Activated CD8-positive, alpha-beta memory T cell treated with anti-CD3 and anti-CD28 coated beads, Interleukin-2, amount 50 U/mL, for 1 hour (primary cell): ENCODE results near the gene LIF.

Experiments
- DNase-seq: peaks from one replicate; pipeline ENCODE4 v3.0.0-alpha.2; 2020; ENCODE audit errors: extremely low read depth

The LIF gene

GRCh38 chr22:30245985-30246813 is at the start of gene LIF:
TSS of gene LIF (minus strand) at chr22:30246759. CDS start at chr22:30246695, 64 bp downstream.
- DNase-seq: no peak

GRCh38 chr22:30296324-30296723 is 49.8 kb upstream of the LIF start:
- no peak for DNase-seq

GRCh38 chr22:30295576-30295975 is 49.0 kb upstream of the LIF start:
- DNase-seq: no peak

GRCh38 chr22:30294830-30295229 is 48.3 kb upstream of the LIF start:
- DNase-seq: no peak

- no peak for DNase-seq
These were observed 47.5 kb upstream of the LIF start for GRCh38 chr22:30294066-30294465.

GRCh38 chr22:30293026-30293425 is 46.5 kb upstream of the LIF start:
- no peak for DNase-seq

GRCh38 chr22:30292069-30292970 is 45.8 kb upstream of the LIF start:
- no peak for DNase-seq

GRCh38 chr22:30291058-30291892 is 44.7 kb upstream of the LIF start:
- no peak for DNase-seq

GRCh38 chr22:30290342-30291057 is 43.9 kb upstream of the LIF start:
- no peak for DNase-seq

GRCh38 chr22:30289980-30290313 is 43.4 kb upstream of the LIF start:
- no peak for DNase-seq

- DNase-seq: peak; percentile 61
These were observed 42.8 kb upstream of the LIF start, which contains the start of gene CASTOR1 for GRCh38 chr22:30289141-30289979. TSS of gene CASTOR1 (minus strand) at chr22:30289505. CDS start at chr22:30289497, 8 bp downstream.

- DNase-seq: no peak
These were observed 42.0 kb upstream of the LIF start for GRCh38 chr22:30288419-30289140.

- peak; percentile 75 for DNase-seq
These were observed 41.3 kb upstream of the LIF start for GRCh38 chr22:30287648-30288418.

GRCh38 chr22:30286813-30287647 is 40.5 kb upstream of the LIF start:
- no peak for DNase-seq

GRCh38 chr22:30286331-30286730 is 39.8 kb upstream of the LIF start:
- DNase-seq: no peak

GRCh38 chr22:30285846-30286200 is 39.3 kb upstream of the LIF start:
- DNase-seq: no peak

- DNase-seq: no peak
These were observed 38.8 kb upstream of the LIF start for GRCh38 chr22:30285176-30285845.
